ENCODE measurements around the gene TBC1D14. TPM values are rescaled to one million over a fixed set of nuclear protein-coding genes. Genes with fewer than 3 reads are reported as not detected.

TBC1D14 gene
- total and polyA plus RNA-seq, 2 of the 8 experiments (the other 6 are each of a cell fraction or from before 2014, with no cell fraction given), result 45.6 to 48.2 TPM

GRCh38 chr4:6961496-6962210 is 52.0 kb downstream of the TBC1D14 start:
- POLR2A ChIA-PET (ENCODE audit: partially characterized antibody), result interaction anchor here (2.2 to 3.4 kb wide), 2 partner anchors 12 to 26 kb away, joined by 5 to 29 read pairs; no protein-coding TSS in a partner anchor
- Histone ChIP-seq H2AFZ (ENCODE audit: low read length) (no peak overlapping the region), H3K9ac (replicated peaks in 1 of 4; ENCODE audit: extremely low read depth in 1 of 4, low read depth in 3 of 4, low read length in 3 of 4) (no peak overlapping the region), H3K23me2 (ENCODE audit: low read depth, low read length) (no peaks in the 10 kb centered on the region; the same call in 1 of the 2 replicates), H2BK12ac (ENCODE audit: low read depth, low read length) (peak overlapping the region; percentile 72), H2AK5ac (ENCODE audit: low read depth, low read length) (peak overlapping the region; percentile 87), H3K4me3 (ENCODE audit: extremely low read depth in 1 of 4, insufficient read depth in 2 of 4, low read depth in 3 of 4, low read length in 4 of 4) (peak overlapping the region in 1 of 4 experiments; percentile 2; a peak in 1 of 8 replicates), H3K27ac (ENCODE audit: low read depth, low read length) (peak overlapping the region; percentile 68), H2BK20ac (ENCODE audit: low read length) (peak overlapping the region; percentile 82; the same call in 1 of the 2 replicates), H3K4me2 (ENCODE audit: insufficient read depth in 1 of 2, low read depth in 2 of 2, low read length in 2 of 2) (peak overlapping the region; percentile 50 to 54), H4K5ac (ENCODE audit: insufficient read length, low read depth, low read length) (peak overlapping the region; percentile 38), H3K23ac (ENCODE audit: insufficient read length) (no peak overlapping the region), H3K4ac (replicated peaks; ENCODE audit: insufficient read length, low read depth, low read length) (peak overlapping the region; percentile 70), H3K9me3 (ENCODE audit: insufficient read depth in 2 of 2, low read depth in 1 of 2, low read length in 1 of 2) (no peaks in the 10 kb centered on the region), H3K56ac (replicated peaks; ENCODE audit: insufficient read length, low read depth, low read length) (no peak overlapping the region), H3K14ac (ENCODE audit: insufficient read length) (no peak overlapping the region), H2BK15ac (ENCODE audit: low read length) (peak overlapping the region; percentile 63; the same call in 1 of the 2 replicates), H3K79me1 (ENCODE audit: low read depth, low read length) (peaks cover 9% of the 10 kb centered on the region), H3K4me1 (replicated peaks in 1 of 4; ENCODE audit: control insufficient read depth in 3 of 4, insufficient read depth in 4 of 4, low read length in 3 of 4) (peaks cover 0 to 30% (median 26%) of the 10 kb centered on the region in 4 experiments; a peak in 6 of 7 replicates), H3K36me3 (ENCODE audit: control insufficient read depth in 2 of 4, insufficient read depth in 4 of 4, low read length in 3 of 4) (no peaks in the 10 kb centered on the region), H2BK120ac (replicated peaks; ENCODE audit: low read depth, low read length) (no peak overlapping the region), H3K27me3 (replicated peaks in 1 of 4; ENCODE audit: control insufficient read depth in 3 of 4, extremely low read depth in 1 of 4, insufficient read depth in 3 of 4, low read length in 3 of 4) (no peaks in the 10 kb centered on the region), H4K20me1 (replicated peaks in 1 of 2; ENCODE audit: control insufficient read depth in 1 of 2, insufficient read depth in 2 of 2, low read length in 2 of 2) (peaks cover 0 to 2% of the 10 kb centered on the region in 2 experiments), H2BK5ac (ENCODE audit: low read depth, low read length) (peak overlapping the region; percentile 92; the same call in 1 of the 2 replicates), H4K8ac (ENCODE audit: extremely low read depth, insufficient read depth, low read length) (peak overlapping the region; percentile 58), H3K79me2 (ENCODE audit: control insufficient read depth in 1 of 2, insufficient read depth in 2 of 2, low read length in 2 of 2) (peaks cover 0 to 57% of the 10 kb centered on the region in 2 experiments; a peak in 2 of 4 replicates), H3K18ac (ENCODE audit: extremely low read depth, low read length) (peak overlapping the region; percentile 75), H4K91ac (replicated peaks; ENCODE audit: insufficient read length, low read length) (peak overlapping the region; percentile 4)
- WGBS, 2 experiments (ENCODE audit: extremely low coverage in 1 of 2, insufficient coverage in 1 of 2, insufficient read length in 1 of 2, insufficient replicate concordance in 2 of 2, low coverage in 1 of 2, low lambda C conversion rate in 2 of 2, missing lambda C conversion rate in 1 of 2), result 85% methylated on average over 20 of the region's 20 CpGs; no CpG with 5 or more reads in 1 of the 2 experiments
- DNase-seq (ENCODE audit: low read depth in 1 of 2, low spot score in 2 of 2), result no peak
- no peak for FAIRE-seq
- TF ChIP-seq BCL11A (IDR thresholded peaks at IDR 0.05; ENCODE audit: low read depth in 2 of 2, low read length in 2 of 2) (no peak), CBX5 (IDR thresholded peaks at IDR 0.05; ENCODE audit: low read depth, low read length) (no peak), CTBP2 (IDR thresholded peaks at IDR 0.05; ENCODE audit: borderline replicate concordance, insufficient read depth, insufficient read length, low read length) (no peak), CTCF (IDR thresholded peaks at IDR 0.05; ENCODE audit: control extremely low read depth in 1 of 3, insufficient read depth in 1 of 3, low read depth in 1 of 3, low read length in 3 of 3) (no peak), JUN (IDR thresholded peaks at IDR 0.05; ENCODE audit: low read depth, low read length) (no peak), ZNF274 (IDR thresholded peaks at IDR 0.05; ENCODE audit: borderline replicate concordance, extremely low read depth, low read length) (no peak), CHD1 (IDR thresholded peaks at IDR 0.05; ENCODE audit: low read depth, low read length) (no peak)
- CTCF ChIA-PET (ENCODE audit: partially characterized antibody), result interaction anchor here (0.8 to 3.3 kb wide), 9 partner anchors 8 to 178 kb away, joined by 3 to 31 read pairs (median 4); no protein-coding TSS in a partner anchor
